Stimulated activated CD4-positive, alpha-beta T cell treated with anti-CD3 and anti-CD28 coated beads, Interleukin-2, amount 100 ng/mL, for 48 hours (primary cell): Measurements from ENCODE around the gene SIDT2.
"Not testable (repeated sequence)": the region's sequence is repeated elsewhere in the genome, so short reads cannot be mapped to it uniquely, and the experiment has no call there.

Experiments
- DNase-seq, 2 donors: peaks; one replicate each; pipeline ENCODE4 v3.0.0-alpha.2; 2020

Gene SIDT2

DNA sequence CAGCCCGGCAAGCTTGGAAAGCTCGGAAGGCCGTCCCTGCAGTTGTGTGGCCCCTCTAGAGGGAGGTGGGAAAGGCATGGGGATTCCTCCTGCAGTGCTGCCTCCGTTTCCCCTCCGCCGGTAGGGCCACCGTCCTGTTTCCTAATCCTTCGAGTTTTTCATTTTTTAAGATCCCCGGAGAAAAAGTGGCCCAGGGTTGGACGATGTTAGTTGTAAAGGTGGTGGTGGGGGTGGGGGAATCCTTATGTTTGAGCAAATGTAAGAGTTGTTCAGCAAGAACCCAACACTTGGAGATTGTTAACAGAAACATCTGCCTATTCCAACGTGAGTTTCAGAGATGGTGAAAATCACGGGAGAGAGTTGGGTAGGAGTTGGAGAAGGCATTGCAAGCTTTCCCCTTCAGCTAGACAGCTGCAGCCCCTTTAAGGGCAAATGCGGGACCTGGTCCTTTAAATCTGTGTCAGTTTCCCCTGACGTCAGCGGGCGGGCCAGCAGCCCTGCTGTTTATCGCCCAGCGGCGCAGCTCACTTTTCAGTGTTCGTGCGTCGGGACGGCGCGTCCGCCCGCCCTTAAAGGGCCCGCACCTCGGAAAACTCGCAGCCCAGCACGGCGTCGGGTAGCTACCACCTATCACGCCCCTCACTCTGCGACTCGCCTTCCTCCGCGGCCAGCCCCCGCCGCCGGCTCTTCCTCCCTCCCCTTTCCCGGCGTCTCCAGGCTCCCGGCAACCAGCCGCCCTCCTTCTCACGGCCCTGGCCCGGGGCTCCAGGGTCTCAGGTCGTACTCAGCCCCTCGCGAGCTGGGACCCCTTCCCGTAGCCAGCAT lies at the start of gene SIDT2:
Gene SIDT2 (plus strand): TSS at position 534 of the 825 bp plus-strand sequence. CDS start 521 bp downstream, outside the sequence.
- peak; percentile 82 for DNase-seq

DNA sequence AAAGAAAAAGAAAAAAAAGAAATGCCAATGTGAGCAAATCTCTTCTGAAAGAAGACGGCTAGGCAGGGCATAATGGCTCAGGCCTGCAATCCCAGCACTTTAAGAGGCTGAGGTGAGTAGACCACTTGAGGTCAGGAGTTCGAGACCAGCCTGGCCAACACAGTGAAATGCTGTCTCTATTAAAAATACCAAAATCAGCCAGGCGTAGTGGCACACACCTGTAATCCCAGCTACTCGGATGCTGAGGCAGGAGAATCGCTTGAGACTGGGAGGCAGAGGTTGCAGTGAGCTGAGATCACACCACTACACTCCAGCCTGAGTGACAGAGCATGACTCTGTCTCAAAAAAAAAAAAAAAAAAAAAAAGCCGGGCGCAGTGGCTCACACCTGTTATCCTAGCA lies 48.1 kb upstream of the SIDT2 start:
- not testable (repeated sequence) for DNase-seq

- no peak for DNase-seq
Observed at GRCh38 chr11:117130879-117131278, 47.7 kb upstream of the SIDT2 start.

- DNase-seq, result no peak
Observed at GRCh38 chr11:117134431-117134830, 44.1 kb upstream of the SIDT2 start.

GRCh38 chr11:117134979-117135378 lies 43.6 kb upstream of the SIDT2 start:
- DNase-seq, result not testable (repeated sequence)

DNA sequence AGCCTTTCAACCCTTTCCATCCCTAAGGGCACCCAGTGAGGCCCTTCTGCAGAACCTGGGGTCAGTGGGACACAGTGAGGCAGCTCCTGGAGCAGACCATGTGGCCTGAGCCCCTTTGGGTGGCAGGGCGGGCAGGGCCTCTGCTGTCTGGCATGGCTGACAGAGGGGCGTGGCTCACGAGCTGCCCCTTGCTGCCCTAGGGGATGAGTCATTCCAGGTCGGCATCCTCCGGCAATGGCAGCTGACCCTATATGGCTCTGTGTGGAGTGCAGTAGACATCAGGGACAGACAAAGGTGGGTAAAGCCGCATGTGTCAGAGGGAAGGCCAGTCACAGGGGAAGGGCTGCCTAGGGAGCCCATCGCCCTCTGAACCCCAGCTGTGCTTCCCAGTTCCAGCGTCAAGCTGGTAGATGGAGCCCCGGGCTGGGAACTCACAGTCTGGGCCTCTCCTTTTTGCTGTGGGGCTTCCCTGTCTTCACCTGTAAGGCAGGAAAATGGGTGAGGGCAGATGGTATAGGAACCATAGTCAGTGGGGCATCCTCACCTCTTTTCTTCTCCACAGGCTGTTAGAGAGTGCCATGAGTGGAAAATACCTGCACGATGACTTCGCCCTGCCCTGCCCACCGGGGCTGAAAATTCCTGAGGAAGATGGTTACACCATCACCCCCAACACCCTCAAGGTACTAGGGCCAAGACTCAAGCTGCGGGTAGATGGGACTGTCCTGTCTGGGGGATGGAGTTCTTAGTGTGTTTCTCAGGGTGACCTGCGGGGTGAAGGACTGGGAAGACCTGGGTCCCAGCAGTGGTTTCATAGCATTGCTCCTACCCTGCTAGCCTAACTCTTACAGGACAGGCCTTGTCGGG lies 41.1 kb upstream of the SIDT2 start:
- not testable (repeated sequence) for DNase-seq

- DNase-seq, result peak; percentile 9 to 10
Observed at GRCh38 chr11:117143390-117143789, 35.2 kb upstream of the SIDT2 start.

GRCh38 chr11:117143871-117144476 lies 34.6 kb upstream of the SIDT2 start, which contains the start of gene PAFAH1B2:
TSS of gene PAFAH1B2 (plus strand) at chr11:117144287. CDS start at chr11:117152448, 8,161 bp downstream.
- peak; percentile 93 to 95 for DNase-seq

- DNase-seq, result peak; percentile 15 to 20
Observed at GRCh38 chr11:117144477-117145392, 33.8 kb upstream of the SIDT2 start.

- no peak for DNase-seq
Observed at GRCh38 chr11:117145393-117145761, 33.2 kb upstream of the SIDT2 start.

GRCh38 chr11:117146521-117146920 lies 32.0 kb upstream of the SIDT2 start:
- DNase-seq, result no peak

DNA sequence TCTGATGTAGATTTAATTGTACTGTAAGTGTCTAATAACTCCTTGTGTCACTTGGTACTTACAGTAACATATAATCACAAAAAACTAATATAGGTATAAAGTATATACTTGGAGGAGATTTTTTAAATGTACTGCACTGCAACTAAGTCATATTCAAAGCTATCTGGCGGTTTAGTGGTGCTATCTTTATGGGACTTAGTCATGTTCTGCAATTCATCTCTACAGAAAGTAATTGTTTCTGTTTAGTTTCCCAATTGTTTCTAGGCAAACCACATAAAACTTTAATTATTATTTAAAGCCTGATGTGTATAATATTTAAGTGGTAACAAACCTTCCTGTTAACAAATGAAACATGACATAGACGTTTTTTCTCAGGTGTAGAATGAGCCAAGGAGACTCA lies 26.5 kb upstream of the SIDT2 start:
- DNase-seq, result no peak

- no peak for DNase-seq
Observed at GRCh38 chr11:117154468-117154867, 24.1 kb upstream of the SIDT2 start.

GRCh38 chr11:117157507-117157906 lies 21.0 kb upstream of the SIDT2 start:
- no peak for DNase-seq

- DNase-seq, result no peak
Observed at GRCh38 chr11:117159892-117160291, 18.7 kb upstream of the SIDT2 start.

- no peak for DNase-seq
Observed at GRCh38 chr11:117160826-117161225, 17.7 kb upstream of the SIDT2 start.

DNA sequence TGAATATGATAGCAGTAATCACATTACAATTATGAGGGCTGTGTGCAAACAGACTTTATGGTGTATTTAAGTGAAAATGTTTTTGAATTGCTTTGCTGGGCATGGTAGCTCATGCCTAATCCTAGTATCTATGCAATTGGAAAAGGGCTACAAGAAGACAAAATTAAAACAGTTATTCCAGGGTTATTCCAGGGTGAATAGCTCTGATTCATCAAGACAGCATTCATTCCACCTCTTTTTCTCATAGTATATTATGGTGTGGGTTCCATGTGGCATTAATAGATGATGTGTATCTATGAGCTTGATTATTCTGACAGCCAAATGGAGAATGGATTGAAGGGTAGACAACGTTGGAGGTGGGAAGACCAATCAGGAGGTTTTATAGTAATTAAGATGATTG lies 12.1 kb upstream of the SIDT2 start:
- no peak for DNase-seq

GRCh38 chr11:117169736-117170135 lies 8.8 kb upstream of the SIDT2 start:
- no peak for DNase-seq

GRCh38 chr11:117170210-117170609 lies 8.3 kb upstream of the SIDT2 start:
- DNase-seq, result no peak

- DNase-seq, result no peak
Observed at GRCh38 chr11:117171007-117171403, 7.5 kb upstream of the SIDT2 start.

DNA sequence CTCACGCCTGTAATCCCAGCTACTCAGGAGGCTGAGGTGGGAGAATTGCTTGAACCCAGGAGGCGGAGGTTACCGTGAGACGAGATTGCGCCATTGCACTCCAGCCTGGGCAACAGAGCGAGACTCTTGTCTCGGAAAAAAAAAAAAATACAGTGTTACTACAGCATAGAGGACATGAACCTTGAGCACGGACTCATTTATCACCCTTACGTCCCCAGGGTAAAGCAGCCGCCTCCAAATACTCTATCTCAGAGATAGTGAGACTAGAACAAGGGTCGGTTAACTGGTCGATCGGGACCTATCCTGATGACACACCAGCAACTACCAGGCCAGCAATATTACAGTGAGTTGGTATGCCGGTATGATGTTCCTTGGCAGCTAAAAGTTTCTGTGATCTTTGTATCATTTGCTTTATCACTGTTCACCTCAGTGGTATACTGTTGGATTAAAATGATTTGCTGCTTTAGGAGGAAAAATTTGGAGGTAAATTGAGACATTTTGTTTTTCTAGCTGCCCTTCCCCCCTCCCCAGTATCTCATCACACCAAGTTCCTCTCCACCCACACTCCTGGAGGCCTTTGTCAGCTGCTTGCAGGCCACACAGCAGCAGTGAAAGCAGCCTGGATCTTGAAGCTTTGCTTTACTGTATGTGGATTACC lies 7.0 kb upstream of the SIDT2 start:
- DNase-seq, result no peak
